Skeletal muscle tissue (tissue), 4 donors: ENCODE measurements around the gene TEKT1. TPM values are rescaled to one million over a fixed set of nuclear protein-coding genes. Genes with fewer than 3 reads are reported as not detected.
"Not testable (repeated sequence)": the region's sequence is repeated elsewhere in the genome, so short reads cannot be mapped to it uniquely, and the experiment has no call there.

Experiments
- H3K27ac ChIP-seq: one replicate; pipeline ENCODE4 v1.7.0; 2013; ENCODE audit warnings: mild to moderate bottlenecking, low read depth, low read length, inconsistent platforms
- H3K27me3 ChIP-seq, 3 donors: one replicate each; pipeline ENCODE4 v1.7.0; 2013; ENCODE audit warnings: low read length in 3 of 3; ENCODE audit not compliant: control insufficient read depth in 3 of 3, insufficient read depth in 3 of 3
- H3K36me3 ChIP-seq, 3 donors: one replicate each; pipeline ENCODE4 v1.7.0; 2013; ENCODE audit warnings: low read length in 3 of 3; ENCODE audit not compliant: control insufficient read depth in 3 of 3, insufficient read depth in 3 of 3
- H3K4me1 ChIP-seq, 3 donors: one replicate each; pipeline ENCODE4 v1.7.0; 2013; ENCODE audit warnings: low read length in 3 of 3, mild to moderate bottlenecking in 3 of 3; ENCODE audit not compliant: control insufficient read depth in 3 of 3, insufficient read depth in 3 of 3
- H3K4me3 ChIP-seq, 3 donors: one replicate each; pipeline ENCODE4 v1.7.0; 2013; ENCODE audit warnings: low read length in 3 of 3
- H3K9ac ChIP-seq, 3 donors: one replicate each; pipeline ENCODE4 v1.7.0; 2013; ENCODE audit warnings: low read length in 3 of 3, mild to moderate bottlenecking in 3 of 3, moderate library complexity in 2 of 3, low read depth in 1 of 3
- H3K9me3 ChIP-seq, 3 donors: one replicate each; pipeline ENCODE4 v1.7.0; 2013; ENCODE audit warnings: low read length in 3 of 3; ENCODE audit not compliant: control insufficient read depth in 3 of 3
- total RNA-seq: library from RNA; depleted of rRNA; stranded (reverse); fragments of >200 nt; gene quantifications from one replicate; pipeline ENCODE4 v1.2.3, GENCODE V29; 2014
- donor health status: Osteomylitis.

The TEKT1 gene
- total RNA-seq, 1 donor from 2014 or later: not detected

GRCh38 chr17:6823011-6823442 is 8.5 kb downstream of the TEKT1 start:
- Histone ChIP-seq H3K4me3 (no peak overlapping the region), H3K9me3 (no peaks in the 10 kb centered on the region), H3K9ac (no peak overlapping the region), H3K27me3 (no peaks in the 10 kb centered on the region), H3K27ac (no peak overlapping the region), H3K36me3 (no peaks in the 10 kb centered on the region), H3K4me1 (no peaks in the 10 kb centered on the region)

- H3K36me3 ChIP-seq: no peaks in the 10 kb centered on the region
- H3K27ac ChIP-seq: no peak overlapping the region
- H3K4me1 ChIP-seq: no peaks in the 10 kb centered on the region
- H3K27me3 ChIP-seq: peaks cover 0 to 4% (median 0%) of the 10 kb centered on the region in 3 donors
- H3K9ac ChIP-seq: no peak overlapping the region
- no peak overlapping the region for H3K4me3 ChIP-seq
- no peaks in the 10 kb centered on the region for H3K9me3 ChIP-seq
Measured at GRCh38 chr17:6818938-6819337, 12.6 kb downstream of the TEKT1 start.

- not testable (repeated sequence) for H3K36me3 ChIP-seq, H3K9ac ChIP-seq, H3K27ac ChIP-seq, H3K4me1 ChIP-seq, H3K4me3 ChIP-seq, H3K9me3 ChIP-seq
- peaks cover 0 to 11% (median 10%) of the 10 kb centered on the region in 3 donors for H3K27me3 ChIP-seq
Measured at GRCh38 chr17:6816368-6816767, 15.2 kb downstream of the TEKT1 start.

- Histone ChIP-seq H3K9me3 (no peaks in the 10 kb centered on the region), H3K27me3 (peaks cover 0 to 11% (median 10%) of the 10 kb centered on the region in 3 donors), H3K9ac (no peak overlapping the region), H3K36me3 (no peaks in the 10 kb centered on the region), H3K4me3 (no peak overlapping the region), H3K27ac (no peak overlapping the region), H3K4me1 (no peaks in the 10 kb centered on the region)
Measured at GRCh38 chr17:6815775-6816174, 15.8 kb downstream of the TEKT1 start.

- Histone ChIP-seq H3K27me3 (peaks cover 0 to 10% (median 7%) of the 10 kb centered on the region in 3 donors), H3K4me3 (no peak overlapping the region), H3K9me3 (no peaks in the 10 kb centered on the region), H3K4me1 (no peaks in the 10 kb centered on the region), H3K9ac (no peak overlapping the region), H3K36me3 (no peaks in the 10 kb centered on the region), H3K27ac (no peak overlapping the region)
Measured at GRCh38 chr17:6812295-6812694, 19.2 kb downstream of the TEKT1 start.

- Histone ChIP-seq H3K4me3 (no peak overlapping the region), H3K27ac (no peak overlapping the region), H3K9ac (no peak overlapping the region), H3K4me1 (no peaks in the 10 kb centered on the region), H3K27me3 (peaks cover 0 to 10% (median 7%) of the 10 kb centered on the region in 3 donors), H3K9me3 (no peaks in the 10 kb centered on the region), H3K36me3 (no peaks in the 10 kb centered on the region)
Measured at GRCh38 chr17:6811510-6811909, 20.0 kb downstream of the TEKT1 start.

- Histone ChIP-seq H3K4me3 (no peak overlapping the region), H3K27me3 (peaks cover 0 to 8% (median 0%) of the 10 kb centered on the region in 3 donors), H3K36me3 (no peaks in the 10 kb centered on the region), H3K4me1 (no peaks in the 10 kb centered on the region), H3K9ac (no peak overlapping the region), H3K27ac (no peak overlapping the region), H3K9me3 (no peaks in the 10 kb centered on the region)
Measured at GRCh38 chr17:6800422-6801027, 31.0 kb downstream of the TEKT1 start.

- no peak overlapping the region for H3K4me3 ChIP-seq
- no peak overlapping the region for H3K9ac ChIP-seq
- peaks cover 0 to 8% (median under 1%) of the 10 kb centered on the region in 3 donors for H3K27me3 ChIP-seq
- no peaks in the 10 kb centered on the region for H3K36me3 ChIP-seq
- no peak overlapping the region for H3K27ac ChIP-seq
- no peaks in the 10 kb centered on the region for H3K9me3 ChIP-seq
- H3K4me1 ChIP-seq: no peaks in the 10 kb centered on the region
Measured at GRCh38 chr17:6799738-6800137, 31.8 kb downstream of the TEKT1 start.

GRCh38 chr17:6797718-6798351 is 33.7 kb downstream of the TEKT1 start:
- Histone ChIP-seq H3K36me3 (no peaks in the 10 kb centered on the region), H3K9ac (no peak overlapping the region), H3K4me3 (no peak overlapping the region), H3K27ac (no peak overlapping the region), H3K27me3 (peaks cover 0 to 8% (median 2%) of the 10 kb centered on the region in 3 donors), H3K9me3 (no peaks in the 10 kb centered on the region), H3K4me1 (no peaks in the 10 kb centered on the region)

- H3K36me3 ChIP-seq: no peaks in the 10 kb centered on the region
- H3K4me3 ChIP-seq: no peak overlapping the region
- no peaks in the 10 kb centered on the region for H3K4me1 ChIP-seq
- no peaks in the 10 kb centered on the region for H3K9me3 ChIP-seq
- H3K9ac ChIP-seq: no peak overlapping the region
- peaks cover 2 to 13% (median 7%) of the 10 kb centered on the region in 3 donors for H3K27me3 ChIP-seq
- no peak overlapping the region for H3K27ac ChIP-seq
Measured at GRCh38 chr17:6796887-6797490, 34.5 kb downstream of the TEKT1 start.
